H1 (cell line): Measurements from ENCODE around the gene ERAP2.

Experiments
- EP300 ChIP-seq, 2 experiments: IDR thresholded peaks; 1 replicate in 1 of 2; 2 replicates in 1 of 2; pipeline ENCODE4 v1.6.1; 2011 to 2012; ENCODE audit warnings: low read depth in 2 of 2, low read length in 2 of 2, mild to moderate bottlenecking in 2 of 2, borderline replicate concordance in 1 of 2, inconsistent platforms in 1 of 2, moderate library complexity in 1 of 2
- EZH2 ChIP-seq: fragments of 200-600 bp; sonication (generic); IDR thresholded peaks from 2 replicates; pipeline ENCODE4 v1.7.1; 2012; ENCODE audit warnings: low read depth, mild to moderate bottlenecking, moderate library complexity, low read length, inconsistent platforms; ENCODE audit not compliant: severe bottlenecking
- JUN ChIP-seq: IDR thresholded peaks from 2 replicates; pipeline ENCODE4 v1.6.1; 2011; ENCODE audit warnings: low read depth, mild to moderate bottlenecking, improper control_type of control experiment, low read length
- NANOG ChIP-seq: IDR thresholded peaks from 2 replicates; pipeline ENCODE4 v1.6.1; 2011; ENCODE audit warnings: low read length, low read depth, mild to moderate bottlenecking, inconsistent platforms; ENCODE audit not compliant: insufficient read depth, poor library complexity, severe bottlenecking
- NRF1 ChIP-seq: IDR thresholded peaks from 2 replicates; pipeline ENCODE4 v1.6.1; 2011; ENCODE audit warnings: mild to moderate bottlenecking, low read depth, low read length, improper control_type of control experiment
- POLR2A ChIP-seq, 2 experiments: IDR thresholded peaks; 1 replicate in 1 of 2; 2 replicates in 1 of 2; pipeline ENCODE4 v1.6.1; 2011; ENCODE audit warnings: low read depth in 2 of 2, low read length in 2 of 2, mild to moderate bottlenecking in 2 of 2; ENCODE audit errors: control extremely low read depth in 1 of 2
- RFX5 ChIP-seq: IDR thresholded peaks from 2 replicates; pipeline ENCODE4 v1.6.1; 2011; ENCODE audit warnings: low read depth, low read length, improper control_type of control experiment, borderline replicate concordance
- SIN3A ChIP-seq, 2 experiments: IDR thresholded peaks in 1 of 2; conservative IDR thresholded peaks in 1 of 2; 2 replicates each; pipeline ENCODE4 v1.6.1; 2011 to 2012; ENCODE audit warnings: low read length in 2 of 2, improper control_type of control experiment in 1 of 2, low read depth in 1 of 2, mild to moderate bottlenecking in 1 of 2
- SRF ChIP-seq: IDR thresholded peaks from 2 replicates; pipeline ENCODE4 v1.6.1; 2011; ENCODE audit warnings: mild to moderate bottlenecking, low read depth, low read length, moderate library complexity
- TAF1 ChIP-seq: IDR thresholded peaks from 2 replicates; pipeline ENCODE4 v1.6.1; 2011; ENCODE audit warnings: mild to moderate bottlenecking, low read depth, low read length
- TEAD4 ChIP-seq: IDR thresholded peaks from 2 replicates; pipeline ENCODE4 v1.6.1; 2012; ENCODE audit warnings: low read depth, low read length, inconsistent platforms, mixed read lengths
- TF ChIP-seq, protein P1 (sequence below), 3 experiments: IDR thresholded peaks; 1 replicate in 2 of 3; 2 replicates in 1 of 3; pipeline versions ENCODE4 v1.5.1 to v1.6.1; 2011; ENCODE audit warnings: low read length in 3 of 3, mild to moderate bottlenecking in 3 of 3, inconsistent platforms in 2 of 3, low read depth in 1 of 3, moderate library complexity in 1 of 3; ENCODE audit not compliant: insufficient read depth in 1 of 3; ENCODE audit errors: control extremely low read depth in 1 of 3

DNA sequence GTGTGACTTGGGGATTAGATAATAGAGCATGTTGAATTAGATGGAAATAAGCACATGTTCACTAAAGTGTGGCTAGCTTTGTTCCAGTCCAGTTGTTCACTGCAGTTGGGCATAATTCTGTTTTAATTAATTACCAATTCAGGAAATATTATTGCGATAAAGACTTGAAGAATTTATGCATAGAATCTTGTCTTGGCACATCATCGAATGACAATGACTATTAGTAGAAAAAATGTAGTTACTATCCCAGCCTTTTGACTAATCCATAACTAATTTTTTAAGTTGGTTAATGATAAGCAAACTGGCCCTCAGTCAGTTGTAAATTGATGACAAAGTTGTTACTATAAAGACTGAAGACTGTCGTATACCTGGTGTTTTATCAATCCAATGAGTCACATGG is 70.1 kb downstream of the ERAP2 start:
- TF ChIP-seq NANOG (no peak), SRF (no peak), TAF1 (no peak), RFX5 (no peak), SIN3A (conservative IDR thresholded peaks at IDR 0.05 in 1 of 2, IDR thresholded peaks at IDR 0.05 in 1 of 2; ENCODE audit: low read depth in 1 of 2, low read length in 2 of 2) (no peak), EP300 (IDR thresholded peaks at IDR 0.05; ENCODE audit: borderline replicate concordance in 1 of 2, low read depth in 2 of 2, low read length in 2 of 2) (no peak), TEAD4 (no peak), JUN (no peak), NRF1 (no peak), POLR2A (IDR thresholded peaks at IDR 0.05; ENCODE audit: control extremely low read depth in 1 of 2, low read depth in 2 of 2, low read length in 2 of 2) (no peak), EZH2 (no peak)
- TF ChIP-seq, protein P1, sequence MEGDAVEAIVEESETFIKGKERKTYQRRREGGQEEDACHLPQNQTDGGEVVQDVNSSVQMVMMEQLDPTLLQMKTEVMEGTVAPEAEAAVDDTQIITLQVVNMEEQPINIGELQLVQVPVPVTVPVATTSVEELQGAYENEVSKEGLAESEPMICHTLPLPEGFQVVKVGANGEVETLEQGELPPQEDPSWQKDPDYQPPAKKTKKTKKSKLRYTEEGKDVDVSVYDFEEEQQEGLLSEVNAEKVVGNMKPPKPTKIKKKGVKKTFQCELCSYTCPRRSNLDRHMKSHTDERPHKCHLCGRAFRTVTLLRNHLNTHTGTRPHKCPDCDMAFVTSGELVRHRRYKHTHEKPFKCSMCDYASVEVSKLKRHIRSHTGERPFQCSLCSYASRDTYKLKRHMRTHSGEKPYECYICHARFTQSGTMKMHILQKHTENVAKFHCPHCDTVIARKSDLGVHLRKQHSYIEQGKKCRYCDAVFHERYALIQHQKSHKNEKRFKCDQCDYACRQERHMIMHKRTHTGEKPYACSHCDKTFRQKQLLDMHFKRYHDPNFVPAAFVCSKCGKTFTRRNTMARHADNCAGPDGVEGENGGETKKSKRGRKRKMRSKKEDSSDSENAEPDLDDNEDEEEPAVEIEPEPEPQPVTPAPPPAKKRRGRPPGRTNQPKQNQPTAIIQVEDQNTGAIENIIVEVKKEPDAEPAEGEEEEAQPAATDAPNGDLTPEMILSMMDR (IDR thresholded peaks at IDR 0.05; ENCODE audit: control extremely low read depth in 1 of 3, insufficient read depth in 1 of 3, low read depth in 1 of 3, low read length in 3 of 3), result no peak
